Ishikawa (cell line): ENCODE measurements around the gene APOBEC4.

Source experiments
- CEBPB ChIP-seq: IDR thresholded peaks from 2 replicates; pipeline ENCODE4 v1.6.1; 2012
- EGR1 ChIP-seq: IDR thresholded peaks from 2 replicates; pipeline ENCODE4 v1.6.1; 2012
- EP300 ChIP-seq: IDR thresholded peaks from 2 replicates; pipeline ENCODE4 v1.6.1; 2012; ENCODE audit warnings: borderline replicate concordance
- FOXM1 ChIP-seq: IDR thresholded peaks from 2 replicates; pipeline ENCODE4 v1.6.1; 2012; ENCODE audit warnings: low read depth, borderline replicate concordance
- MAX ChIP-seq: IDR thresholded peaks from 2 replicates; pipeline ENCODE4 v1.6.1; 2012
- NFIC ChIP-seq: IDR thresholded peaks from 2 replicates; pipeline ENCODE4 v1.6.1; 2012
- RAD21 ChIP-seq: IDR thresholded peaks from 2 replicates; pipeline ENCODE4 v1.6.1; 2012; ENCODE audit warnings: low read depth
- REST ChIP-seq: IDR thresholded peaks from 2 replicates; pipeline ENCODE4 v1.6.1; 2012; ENCODE audit warnings: low read depth, mild to moderate bottlenecking
- TAF1 ChIP-seq: IDR thresholded peaks from 2 replicates; pipeline ENCODE4 v1.6.1; 2012; ENCODE audit warnings: low read depth, mild to moderate bottlenecking
- TCF12 ChIP-seq: IDR thresholded peaks from 2 replicates; pipeline ENCODE4 v1.6.1; 2012; ENCODE audit warnings: low read depth
- TEAD4 ChIP-seq: IDR thresholded peaks from 2 replicates; pipeline ENCODE4 v1.6.1; 2012
- USF1 ChIP-seq: IDR thresholded peaks from 2 replicates; pipeline ENCODE4 v1.6.1; 2012
- YY1 ChIP-seq: IDR thresholded peaks from 2 replicates; pipeline ENCODE4 v1.6.1; 2012; ENCODE audit warnings: low read depth

- TF ChIP-seq TCF12 (no peak), REST (no peak), RAD21 (no peak), YY1 (no peak), TAF1 (no peak), USF1 (no peak), MAX (no peak), FOXM1 (no peak), CEBPB (no peak), EGR1 (no peak), EP300 (no peak), NFIC (no peak), TEAD4 (no peak)
These were observed 6.3 kb downstream of the APOBEC4 start for GRCh38 chr1:183646776-183647175.
